GDM1 (cell line): ENCODE measurements around the gene SMG7.
A peak's percentile ranks its signal among the peaks of the same experiment; 100 is the strongest.

ENCODE experiments used
- DNase-seq: peaks from one replicate; lab custom pipeline; 2025; lab: John Stamatoyannopoulos, UW

Gene SMG7

DNA sequence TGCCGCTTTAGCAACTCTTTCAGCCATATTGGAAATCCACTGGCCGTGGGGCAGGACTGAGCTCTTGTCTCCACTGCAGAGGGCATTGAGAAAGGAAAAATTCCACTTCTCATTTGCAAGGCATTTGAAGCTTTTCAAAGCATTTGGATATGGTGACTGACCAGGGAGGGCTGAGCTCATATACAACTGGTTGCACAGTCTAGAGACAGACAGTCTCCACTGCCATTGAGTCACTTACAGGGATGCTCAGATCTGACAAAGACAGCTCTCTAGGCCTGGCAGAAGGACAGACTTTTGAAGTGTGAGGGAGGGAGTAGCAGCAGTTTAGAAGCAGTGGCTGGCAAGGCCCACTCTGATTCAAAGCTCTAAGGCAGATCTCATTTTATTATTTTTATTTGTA is 93.7 kb downstream of the SMG7 start:
- no peak for DNase-seq

DNA sequence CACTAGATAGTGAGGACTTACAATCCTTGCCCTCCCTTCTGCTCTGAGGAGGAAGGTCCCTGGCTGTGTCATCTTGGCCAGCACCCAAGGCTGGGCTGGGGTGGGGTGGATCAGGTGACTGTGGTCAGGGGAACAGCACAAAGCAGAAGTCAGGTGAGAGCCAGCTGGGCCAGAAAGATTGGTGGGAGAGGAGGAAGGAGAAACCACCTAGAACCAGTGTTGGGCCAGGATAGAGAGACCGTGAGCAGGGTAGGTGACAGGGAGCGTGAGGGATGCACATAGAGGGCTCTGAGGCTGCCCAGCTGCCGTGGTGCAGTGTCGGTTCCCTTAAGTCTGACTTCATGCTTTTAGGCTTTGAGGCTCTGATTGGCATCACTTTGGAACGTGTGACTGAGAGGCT is 95.3 kb downstream of the SMG7 start:
- peak; percentile 61 for DNase-seq

DNA sequence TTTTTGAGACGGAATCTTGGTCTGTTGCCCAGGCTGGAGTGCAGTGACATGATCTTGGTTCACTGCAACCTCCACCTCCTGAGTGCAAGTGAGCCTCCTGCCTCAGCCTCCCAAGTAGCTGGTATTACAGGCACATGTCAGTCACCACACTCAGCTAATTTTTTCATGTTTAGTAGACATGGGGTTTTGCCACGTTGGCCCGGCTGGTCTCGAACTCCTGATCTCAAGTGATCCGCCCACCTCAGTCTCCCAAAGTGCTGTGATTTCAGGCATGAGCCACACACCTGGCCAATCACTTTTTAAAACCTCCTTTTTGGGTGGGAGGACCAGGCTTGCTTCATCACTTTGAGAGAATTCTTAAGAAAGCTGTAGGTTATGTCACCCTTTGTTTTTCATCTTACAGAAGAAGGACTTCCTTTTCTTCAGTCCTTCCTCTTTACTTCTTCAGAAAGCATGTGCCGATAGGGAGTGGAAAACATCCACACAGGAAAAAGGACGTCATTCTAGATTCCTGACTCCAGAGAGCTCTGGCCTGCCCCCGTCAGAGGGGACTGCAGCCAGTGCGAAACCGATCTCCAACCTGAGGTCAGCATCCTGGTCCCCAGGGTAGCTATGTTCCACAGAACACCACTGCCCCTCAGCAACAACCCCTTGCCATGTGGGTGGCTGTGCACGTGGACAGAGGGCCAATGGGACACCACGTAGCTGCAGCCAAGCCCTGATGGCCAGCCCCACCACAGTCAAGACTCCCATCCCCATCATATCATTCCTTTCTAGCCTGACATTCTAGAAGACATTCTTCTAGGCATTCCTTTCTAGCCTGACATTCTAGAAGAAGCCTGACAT is 96.1 kb downstream of the SMG7 start:
- DNase-seq: no peak

DNA sequence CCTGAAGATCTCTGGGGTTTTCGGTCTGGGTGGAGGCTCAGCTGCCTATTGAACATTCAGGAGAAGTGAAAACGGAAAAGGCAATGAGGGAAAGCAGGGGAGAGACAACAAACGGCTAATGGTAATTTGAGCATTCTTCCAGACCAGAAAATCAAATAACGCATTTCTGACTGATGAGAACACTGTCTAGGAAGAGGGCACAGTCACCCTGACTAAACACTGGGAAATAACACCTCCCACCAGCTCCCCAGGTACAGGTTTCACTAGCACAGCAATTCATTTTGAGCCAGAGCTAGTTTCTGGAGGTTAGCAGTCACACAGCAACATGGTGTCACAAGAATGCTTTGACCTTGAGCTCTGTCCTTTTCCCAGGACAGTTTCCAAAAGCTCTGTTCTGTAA is 96.8 kb downstream of the SMG7 start:
- DNase-seq: no peak

DNA sequence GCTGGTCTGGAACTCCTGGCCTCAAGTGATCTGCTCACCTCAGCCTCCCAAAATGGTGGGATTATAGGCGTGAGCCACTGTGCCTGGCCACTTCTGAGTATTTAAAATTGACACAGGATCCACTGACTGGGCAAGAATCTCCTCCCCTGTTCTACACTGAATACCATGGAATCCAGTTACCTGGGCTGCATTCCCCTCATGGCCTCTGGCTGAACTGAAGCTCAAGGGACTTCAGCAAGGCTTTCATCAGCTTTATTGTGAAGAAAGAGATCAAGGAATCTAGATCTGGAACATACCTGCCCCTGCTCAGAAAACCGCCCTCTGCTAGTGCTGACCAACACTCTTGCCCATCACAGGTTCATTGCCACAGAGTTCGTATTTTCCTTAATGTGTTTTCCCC is 97.5 kb downstream of the SMG7 start:
- no peak for DNase-seq

DNA sequence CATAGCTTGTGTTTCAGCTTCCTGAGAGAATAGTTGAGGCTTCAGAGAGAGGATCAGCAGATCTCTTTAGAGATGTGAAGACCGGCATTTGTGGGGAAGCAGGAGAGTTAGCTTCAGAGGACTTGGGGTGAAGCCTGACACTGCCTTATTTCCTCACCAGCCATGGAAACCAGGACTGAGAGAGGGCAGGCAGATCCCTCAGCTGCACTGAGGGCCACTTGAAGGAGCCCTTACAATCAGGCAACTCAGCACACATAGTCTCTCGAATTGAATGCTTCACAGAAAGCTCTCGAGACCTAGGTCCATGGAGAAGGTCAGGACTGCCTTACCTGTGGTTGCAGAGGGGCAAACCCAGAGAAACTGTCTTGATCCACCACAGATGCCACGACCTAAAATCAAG is 98.2 kb downstream of the SMG7 start:
- DNase-seq: no peak

DNA sequence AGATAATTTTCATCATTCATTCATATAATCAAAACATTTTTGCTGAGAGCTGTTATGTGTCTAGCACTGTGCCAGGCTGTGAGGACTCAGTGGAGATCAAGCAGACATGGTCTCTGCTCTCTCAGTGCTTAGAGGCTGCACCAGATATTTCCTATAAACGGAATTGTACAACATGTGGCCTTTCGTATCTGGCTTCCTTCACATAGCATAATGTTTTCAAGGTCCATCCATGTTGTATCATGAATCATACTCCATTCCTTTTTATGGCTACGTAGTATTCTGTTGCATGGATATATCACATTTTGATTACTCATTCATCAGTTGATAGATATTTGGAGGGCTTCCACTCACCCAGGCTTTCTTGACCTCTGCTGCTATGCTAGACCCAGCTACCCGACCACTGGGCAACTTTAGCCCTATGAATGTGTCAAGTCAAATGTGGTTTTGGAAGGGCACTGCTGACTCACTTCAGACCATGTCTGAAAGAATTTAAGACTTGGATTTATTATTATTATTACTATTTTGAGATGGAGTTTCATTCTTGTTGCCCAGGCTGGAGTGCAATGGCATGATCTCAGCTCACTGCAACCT is 99.5 kb downstream of the SMG7 start:
- no peak for DNase-seq

DNA sequence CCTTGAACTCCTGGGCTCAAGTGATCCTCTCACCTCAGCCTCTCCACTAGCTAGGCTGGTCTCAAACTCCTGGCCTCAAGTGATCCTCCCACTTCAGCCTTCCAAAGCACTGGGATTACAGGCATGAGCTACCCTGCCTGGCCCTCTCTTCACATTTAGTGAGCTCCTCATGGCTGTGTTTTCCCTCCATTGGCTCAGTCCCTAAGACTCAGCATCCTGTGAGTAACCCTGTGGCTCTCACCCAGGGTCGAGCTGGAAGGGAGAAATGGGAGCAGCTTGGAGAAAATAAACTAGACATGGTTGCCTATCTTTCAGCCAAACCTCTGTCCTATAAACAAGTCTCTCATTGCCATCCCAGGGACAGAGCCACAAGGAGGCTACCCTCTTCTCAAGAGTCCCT is 100.4 kb downstream of the SMG7 start:
- no peak for DNase-seq

DNA sequence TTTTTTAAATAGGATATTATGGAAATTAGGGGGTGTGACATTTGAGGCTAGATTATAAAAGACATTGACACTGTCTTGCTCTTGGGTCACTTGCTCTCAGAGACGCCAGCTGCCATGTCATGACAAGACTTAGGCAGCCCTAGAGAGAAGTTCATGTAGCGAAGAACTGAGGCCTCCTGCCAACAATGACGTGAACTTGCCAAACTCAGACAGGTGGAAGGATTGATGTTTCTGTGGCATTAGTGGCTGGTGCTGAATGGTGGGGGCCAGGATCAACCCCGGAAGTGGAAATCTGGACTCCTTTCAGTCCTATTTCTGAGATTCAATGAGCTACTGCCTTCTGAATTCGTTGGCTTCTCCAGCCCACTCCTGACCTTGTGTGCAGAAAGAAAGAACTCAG is 103.3 kb downstream of the SMG7 start:
- no peak for DNase-seq

DNA sequence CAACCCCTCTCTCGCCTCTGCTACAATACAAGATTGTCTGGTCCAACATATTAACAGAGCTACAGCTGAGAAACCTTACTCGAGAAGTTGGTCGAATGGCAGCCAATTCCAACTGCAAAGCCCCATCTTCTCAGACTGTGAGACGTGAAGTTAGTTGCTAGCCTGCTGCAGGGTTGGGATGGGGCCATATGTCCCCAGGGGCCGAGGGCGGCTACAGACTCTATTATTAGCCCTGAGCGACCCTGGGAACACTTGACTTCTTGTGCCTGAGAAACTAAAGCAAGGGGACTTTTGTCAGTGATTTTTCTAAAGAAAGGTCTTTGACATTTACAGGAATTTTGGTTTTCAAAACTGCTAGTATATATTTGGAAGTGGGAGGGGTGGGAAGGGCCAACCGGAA is 104.2 kb downstream of the SMG7 start:
- DNase-seq: no peak

DNA sequence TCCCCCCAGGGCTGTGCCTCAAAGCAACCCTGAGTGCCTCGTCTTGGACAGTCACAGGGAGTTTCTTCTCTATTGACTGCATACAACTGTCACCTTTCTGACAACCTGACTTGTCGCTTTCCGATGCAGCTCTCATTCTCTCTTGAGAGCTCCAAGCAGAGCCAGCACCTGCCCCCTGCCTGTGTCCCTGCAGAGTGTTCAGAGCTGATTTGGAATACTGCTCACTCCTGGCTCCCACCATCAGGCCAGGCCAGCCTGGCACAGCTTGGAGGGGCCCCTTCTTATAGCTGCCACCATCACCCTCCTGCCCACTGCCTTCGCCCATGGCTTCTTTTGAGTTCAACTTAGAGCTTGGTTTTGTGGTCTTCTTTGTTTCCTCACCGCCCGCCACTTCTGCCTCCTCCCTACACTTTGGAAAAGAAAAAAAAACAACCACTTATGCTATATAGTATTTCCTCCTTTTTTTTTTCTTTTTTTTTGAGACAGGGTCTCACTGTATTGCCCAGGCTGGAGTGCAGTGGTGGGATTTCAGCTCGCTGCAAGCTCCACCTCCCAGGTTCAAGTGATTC is 105.7 kb downstream of the SMG7 start:
- DNase-seq: peak; percentile 63

DNA sequence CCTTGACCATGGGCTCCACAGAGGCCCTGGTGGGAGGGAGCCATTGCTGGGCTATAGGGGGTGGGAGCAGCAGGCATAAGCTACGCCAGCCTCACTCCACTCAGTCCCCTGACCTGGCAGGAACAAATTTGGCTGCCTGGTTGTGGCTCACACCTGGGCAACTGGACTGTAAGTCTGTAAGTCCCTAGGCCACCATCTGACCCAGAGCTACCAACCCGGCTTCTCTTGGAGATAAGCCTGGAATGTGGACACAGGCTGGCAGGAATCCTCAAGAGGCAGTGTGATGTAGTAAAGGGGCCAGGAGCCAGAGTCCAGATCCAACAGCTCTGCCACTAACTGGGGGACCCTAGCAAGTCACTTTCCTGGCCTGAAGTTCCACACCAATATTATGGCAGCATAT is 106.6 kb downstream of the SMG7 start:
- DNase-seq: no peak

DNA sequence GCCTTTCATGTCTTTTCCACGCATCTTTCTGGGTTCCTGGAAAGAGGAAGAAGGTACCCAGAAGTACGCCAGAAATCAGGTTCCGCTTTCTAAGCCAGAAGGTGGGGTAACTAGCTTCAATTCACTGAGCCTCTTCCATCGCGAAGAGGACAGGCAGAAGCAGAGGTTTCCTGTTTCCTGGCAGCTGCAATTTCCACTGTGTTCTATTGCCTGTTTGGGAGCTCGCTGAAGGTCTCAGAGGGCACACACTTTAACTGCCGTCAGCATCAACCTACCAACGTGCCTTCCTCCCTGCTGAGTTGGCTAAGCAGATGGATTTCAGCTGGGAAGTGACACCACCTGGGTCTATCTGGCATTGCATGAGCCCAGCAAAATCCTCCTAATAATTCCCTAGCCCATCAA is 108.0 kb downstream of the SMG7 start:
- peak; percentile 94 for DNase-seq

DNA sequence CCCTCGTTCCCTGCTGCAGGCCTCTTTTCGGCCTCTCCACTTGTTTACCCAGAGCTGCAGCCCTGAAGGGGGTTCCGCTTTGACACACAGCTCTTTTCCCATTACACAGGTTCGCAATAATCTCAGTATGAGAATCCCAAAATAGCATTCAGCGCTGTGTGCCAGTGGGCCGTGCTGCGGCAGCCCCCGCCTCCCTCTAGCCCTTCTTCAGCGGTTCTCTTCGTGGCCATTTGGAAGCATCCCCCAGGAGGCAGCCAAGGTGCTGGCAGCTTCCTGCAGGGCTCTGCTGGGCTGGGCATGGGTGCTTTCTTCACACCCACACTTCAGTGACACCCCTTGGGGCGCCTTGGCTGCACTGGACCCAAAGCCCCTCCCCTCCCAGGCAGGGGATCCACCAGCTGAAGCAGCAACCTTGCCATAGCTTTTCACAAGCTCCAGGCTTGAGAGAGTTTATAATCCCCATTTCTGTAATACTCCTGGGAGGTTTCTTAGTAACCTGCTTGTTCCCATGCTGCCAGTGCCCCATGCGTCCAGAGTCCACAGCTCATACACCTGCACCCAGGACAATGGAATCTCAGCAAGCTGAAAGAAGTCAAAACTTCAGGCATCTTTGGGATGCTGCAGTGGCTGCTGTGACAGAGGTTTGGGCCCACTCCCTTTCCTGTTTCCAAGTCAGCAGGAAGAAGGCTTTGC is 109.9 kb downstream of the SMG7 start:
- DNase-seq: no peak

DNA sequence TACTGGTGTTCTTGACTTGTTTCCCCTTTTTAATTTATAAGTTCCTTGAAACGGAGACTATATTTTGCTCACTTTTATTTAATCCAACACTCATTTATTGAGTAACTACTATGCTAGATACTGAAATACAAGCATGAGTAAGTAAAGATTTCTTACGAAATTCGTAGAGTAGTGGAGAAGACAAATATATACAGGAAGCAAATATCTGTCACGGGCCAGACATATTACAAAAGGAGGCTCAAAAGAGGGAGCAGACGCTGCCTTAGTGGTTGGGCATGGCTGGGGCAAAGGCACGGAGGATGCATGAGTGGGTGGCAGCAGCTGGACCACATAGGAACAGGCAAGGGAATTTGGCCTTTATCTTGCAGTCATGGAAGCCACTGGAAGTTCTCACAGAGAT is 111.2 kb downstream of the SMG7 start:
- DNase-seq: no peak

DNA sequence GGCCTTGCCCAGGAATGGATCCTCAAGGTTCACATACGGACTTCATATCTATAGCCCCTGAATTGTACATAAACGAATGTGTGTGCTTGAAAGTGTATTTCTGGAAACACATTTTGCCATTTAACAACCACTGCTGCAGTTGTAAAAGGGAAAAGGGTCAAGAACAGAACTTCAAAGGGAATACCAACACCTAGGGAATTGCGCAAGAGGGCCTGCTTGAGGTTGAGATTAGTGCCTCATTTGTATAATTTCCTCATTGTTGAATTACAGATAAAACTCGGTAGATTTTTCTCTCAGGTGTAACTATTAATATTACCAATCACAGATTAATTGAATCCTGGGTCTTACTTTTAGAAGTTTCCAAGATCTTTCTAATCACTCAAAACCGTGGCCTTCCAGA is 111.8 kb downstream of the SMG7 start:
- DNase-seq: no peak

DNA sequence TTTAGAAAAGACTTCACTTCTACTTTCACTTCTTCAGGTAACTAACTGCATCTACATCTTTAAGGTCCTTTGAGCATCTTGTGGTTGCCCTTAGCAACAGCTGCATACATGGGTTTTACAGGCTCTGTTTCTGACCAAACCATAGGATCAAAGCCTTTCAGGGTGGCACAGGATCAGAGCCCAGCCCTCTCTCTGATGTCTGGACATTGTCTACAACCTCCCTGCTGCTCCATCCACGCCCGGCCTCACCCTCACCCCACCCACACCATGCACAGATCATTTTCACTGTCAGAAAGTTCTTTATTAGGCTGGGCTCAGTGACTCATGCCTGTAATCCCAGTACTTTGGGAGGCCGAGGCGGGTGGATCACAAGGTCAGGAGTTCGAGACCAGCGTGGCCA is 112.7 kb downstream of the SMG7 start:
- DNase-seq: no peak

DNA sequence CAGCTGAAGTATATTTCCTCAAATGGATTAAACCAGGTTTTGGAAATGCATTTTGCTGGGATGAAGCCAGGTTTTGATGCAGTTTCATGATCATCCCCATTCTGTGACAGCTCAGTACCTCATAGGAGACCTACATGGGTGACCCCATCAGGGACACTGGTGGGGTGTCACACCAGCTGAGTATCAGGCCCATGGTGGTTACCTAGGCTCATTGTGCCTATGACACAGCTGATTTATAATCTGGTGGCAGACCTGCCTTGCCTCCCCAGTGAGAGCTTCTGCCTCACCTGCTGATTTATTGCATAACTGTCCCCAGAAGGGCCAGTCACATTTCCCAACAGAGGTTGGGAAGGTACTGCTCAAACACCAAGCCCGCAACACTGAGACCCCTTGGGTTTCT is 114.2 kb downstream of the SMG7 start:
- no peak for DNase-seq

DNA sequence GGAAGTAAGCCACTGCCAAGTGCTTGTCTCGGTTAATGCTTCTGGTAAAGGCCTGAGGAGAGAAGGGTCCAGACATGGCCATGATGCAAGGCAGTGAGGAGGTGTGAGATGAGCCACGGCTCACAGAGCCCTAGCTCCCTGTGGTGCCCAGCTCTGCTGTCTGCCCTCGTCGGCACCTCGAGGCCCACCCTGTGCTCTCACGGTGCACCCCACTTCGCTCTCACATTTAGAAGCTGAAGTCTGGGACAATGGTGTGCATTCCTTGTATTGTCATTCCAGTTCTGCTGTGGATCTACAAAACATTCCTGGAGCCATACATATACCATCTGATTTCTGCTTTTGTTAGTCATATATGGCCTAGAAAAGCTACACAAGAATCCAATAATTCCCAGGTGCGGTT is 114.6 kb downstream of the SMG7 start:
- DNase-seq: no peak

DNA sequence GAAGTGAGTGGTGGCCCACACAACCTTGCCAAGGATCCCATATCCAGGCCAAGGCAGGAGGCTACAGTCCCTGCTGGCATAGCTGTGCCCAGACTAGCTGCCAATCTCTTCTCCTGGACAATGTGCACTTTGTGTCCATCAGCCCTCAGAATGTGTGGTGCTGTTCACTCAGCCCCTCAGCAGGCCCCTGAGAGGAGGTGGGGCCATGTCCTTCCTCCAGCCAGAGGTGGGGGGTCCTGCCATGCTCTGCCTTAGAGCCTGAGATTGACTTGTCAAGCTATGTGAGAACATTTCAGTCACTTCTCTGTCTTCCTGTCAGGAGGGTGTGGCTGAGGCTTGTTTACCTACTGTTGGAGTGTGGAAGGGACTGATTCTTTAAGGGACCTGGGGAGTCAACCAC is 116.5 kb downstream of the SMG7 start:
- no peak for DNase-seq

DNA sequence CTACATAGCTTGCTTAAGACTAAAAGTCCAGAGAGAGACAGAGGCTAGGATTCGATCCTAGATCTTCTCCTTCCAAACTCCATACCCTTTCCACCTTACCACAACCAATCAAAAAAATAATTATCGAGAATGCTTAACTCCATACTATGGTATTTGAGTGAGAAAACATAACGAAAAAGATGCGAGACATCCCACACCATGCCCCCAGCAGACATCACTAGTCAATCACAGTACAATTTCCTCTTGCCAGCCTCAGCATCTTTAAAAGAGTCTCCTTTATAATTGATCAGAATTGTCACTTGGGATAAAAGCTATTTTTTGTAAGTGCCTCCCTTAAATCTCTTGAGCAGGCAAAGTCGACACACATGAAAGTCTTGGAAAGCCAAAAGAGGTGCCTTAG is 117.1 kb downstream of the SMG7 start:
- no peak for DNase-seq

DNA sequence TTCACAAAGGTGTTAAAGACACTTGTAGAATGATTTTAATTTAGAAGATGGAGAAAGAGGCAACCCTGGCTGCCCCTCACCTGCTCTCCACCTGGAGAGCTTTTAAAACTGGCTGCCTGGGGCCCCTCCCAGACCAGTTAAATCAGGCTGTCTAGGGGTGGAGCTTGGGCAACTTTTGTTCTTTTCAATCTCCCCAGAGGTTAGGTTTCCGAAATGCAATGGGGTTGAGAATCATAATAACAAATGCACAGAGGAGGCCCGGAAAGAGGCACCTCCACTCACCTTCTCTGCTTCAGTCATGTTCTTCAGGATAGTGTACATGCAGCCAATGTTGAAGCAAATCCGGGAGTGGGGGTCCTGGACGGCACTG is 117.6 kb downstream of the SMG7 start:
- no peak for DNase-seq
